Measurements from ENCODE around the gene ZBTB38. TPM values are rescaled to one million over a fixed set of nuclear protein-coding genes. Genes with fewer than 3 reads are reported as not detected.

Gene ZBTB38
- total RNA-seq, 2 experiments from 2014 or later = 16.3 to 18.6 TPM

DNA sequence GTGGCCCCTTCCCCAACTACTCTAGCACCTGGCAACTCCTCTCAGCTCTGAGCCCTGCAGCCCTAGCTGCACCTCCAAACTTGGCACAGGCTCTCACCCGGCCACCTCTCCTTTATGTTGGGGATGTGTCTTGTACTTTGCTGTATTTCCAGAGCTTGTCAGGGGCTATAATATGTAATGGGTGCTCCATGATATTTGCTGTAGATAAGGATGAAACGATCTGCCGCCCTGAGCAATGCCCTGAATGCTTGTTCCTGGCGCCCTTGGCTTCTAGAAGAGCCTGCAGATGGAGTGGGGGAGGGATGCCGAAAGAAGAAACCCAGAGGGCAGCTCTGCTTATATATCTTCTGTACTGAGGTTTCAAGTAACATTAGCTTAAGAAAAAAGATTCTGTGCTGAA lies 35.9 kb upstream of the ZBTB38 start:
- Mint-ChIP-seq H3K27ac (no peak overlapping the region), H3K27me3 (ENCODE audit: low read depth) (no peaks in the 10 kb centered on the region), H3K4me3 (no peak overlapping the region), H3K4me1 (ENCODE audit: low read depth) (peaks cover 11% of the 10 kb centered on the region), H3K9me3 (no peaks in the 10 kb centered on the region), H3K36me3 (ENCODE audit: low read depth) (no peaks in the 10 kb centered on the region)
- DNase-seq = no peak
- CTCF ChIA-PET = no interaction called here
- intact Hi-C loops (cut with micrococcal nuclease) = no loop called here

DNA sequence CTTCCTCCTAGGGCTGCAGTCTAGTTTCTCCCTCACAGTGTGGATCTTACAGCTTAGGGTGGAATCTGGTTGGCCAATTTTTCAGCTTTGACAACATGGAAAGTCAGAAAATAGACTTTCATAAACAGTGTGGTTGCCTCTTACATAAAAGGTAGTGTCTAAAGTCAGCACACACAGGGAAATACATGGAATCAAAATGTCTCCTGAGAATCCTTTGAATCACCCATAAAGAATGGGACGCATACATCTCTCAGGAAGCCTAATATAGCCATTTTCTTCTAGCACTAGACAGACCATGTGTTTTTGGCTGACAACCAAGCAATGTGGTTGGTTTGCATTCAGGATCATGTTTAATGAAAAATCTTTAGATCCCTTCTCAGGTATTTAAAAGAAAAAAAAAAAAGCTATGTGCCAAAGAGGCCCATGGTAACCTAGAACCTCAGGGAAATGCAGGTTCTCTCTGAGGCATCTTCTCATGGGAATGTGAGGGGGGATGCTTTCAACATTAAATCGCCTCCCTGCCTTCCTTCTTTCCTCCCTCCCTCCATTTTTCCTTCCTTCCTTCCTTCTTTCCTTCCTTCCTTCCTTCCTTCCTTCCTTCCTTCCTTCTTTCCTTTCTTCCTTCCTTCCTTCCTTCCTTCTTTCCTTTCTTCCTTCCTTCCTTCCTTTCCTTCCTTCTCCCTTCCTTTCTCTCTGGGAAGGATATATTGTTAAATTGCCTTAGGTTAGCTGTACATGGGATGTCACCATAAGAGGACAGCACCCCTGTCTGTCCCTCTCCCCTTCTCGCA lies 34.3 kb upstream of the ZBTB38 start:
- Mint-ChIP-seq H3K27me3 (ENCODE audit: low read depth) (no peaks in the 10 kb centered on the region), H3K36me3 (ENCODE audit: low read depth) (no peaks in the 10 kb centered on the region), H3K9me3 (no peaks in the 10 kb centered on the region), H3K4me1 (ENCODE audit: low read depth) (no peaks in the 10 kb centered on the region), H3K4me3 (no peak overlapping the region), H3K27ac (no peak overlapping the region)
- CTCF ChIA-PET = interaction anchor here (0.7 to 1.4 kb wide), 2 partner anchors 10 to 1136 kb away, joined by 3 to 4 read pairs; no protein-coding TSS in a partner anchor
- DNase-seq = no peak
- intact Hi-C loops (cut with micrococcal nuclease) = no loop called here

DNA sequence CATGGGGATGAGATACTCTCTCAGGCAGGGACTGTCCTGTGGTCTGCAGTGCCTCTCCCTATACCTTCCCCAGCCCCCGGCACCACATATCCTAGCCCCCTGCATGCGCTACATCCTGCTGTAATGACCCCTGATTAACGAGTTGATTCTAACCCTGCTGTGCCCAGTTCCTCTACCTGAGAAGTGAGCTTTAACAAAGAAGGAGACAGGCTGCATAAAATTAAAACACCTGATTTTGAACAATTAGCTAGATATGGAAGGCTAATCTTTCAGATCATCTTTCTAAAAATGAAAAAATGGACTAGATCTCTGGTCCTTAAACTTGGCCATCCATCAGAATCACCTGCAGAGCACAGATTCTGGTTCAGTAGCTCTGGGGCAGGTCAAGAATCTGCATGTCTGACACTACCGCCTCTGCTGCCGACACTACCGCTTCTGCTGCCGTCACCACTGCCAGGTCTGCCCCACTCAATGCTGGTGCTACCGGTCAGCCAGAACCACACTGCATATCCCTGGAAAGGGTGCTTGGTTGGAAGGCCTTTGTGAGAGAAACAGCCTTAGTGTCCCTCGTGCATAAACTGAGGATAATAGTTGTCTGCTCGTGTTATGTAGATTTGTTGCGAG lies 33.6 kb upstream of the ZBTB38 start:
- CTCF ChIA-PET = interaction anchor here (0.7 to 1.4 kb wide), 3 partner anchors 11 to 1137 kb away, joined by 3 to 4 read pairs (median 3); no protein-coding TSS in a partner anchor
- Mint-ChIP-seq H3K27ac (no peak overlapping the region), H3K27me3 (ENCODE audit: low read depth) (no peaks in the 10 kb centered on the region), H3K36me3 (ENCODE audit: low read depth) (no peaks in the 10 kb centered on the region), H3K9me3 (no peaks in the 10 kb centered on the region), H3K4me3 (no peak overlapping the region), H3K4me1 (ENCODE audit: low read depth) (no peaks in the 10 kb centered on the region)
- intact Hi-C loops (cut with micrococcal nuclease) = no loop called here
- DNase-seq = no peak

DNA sequence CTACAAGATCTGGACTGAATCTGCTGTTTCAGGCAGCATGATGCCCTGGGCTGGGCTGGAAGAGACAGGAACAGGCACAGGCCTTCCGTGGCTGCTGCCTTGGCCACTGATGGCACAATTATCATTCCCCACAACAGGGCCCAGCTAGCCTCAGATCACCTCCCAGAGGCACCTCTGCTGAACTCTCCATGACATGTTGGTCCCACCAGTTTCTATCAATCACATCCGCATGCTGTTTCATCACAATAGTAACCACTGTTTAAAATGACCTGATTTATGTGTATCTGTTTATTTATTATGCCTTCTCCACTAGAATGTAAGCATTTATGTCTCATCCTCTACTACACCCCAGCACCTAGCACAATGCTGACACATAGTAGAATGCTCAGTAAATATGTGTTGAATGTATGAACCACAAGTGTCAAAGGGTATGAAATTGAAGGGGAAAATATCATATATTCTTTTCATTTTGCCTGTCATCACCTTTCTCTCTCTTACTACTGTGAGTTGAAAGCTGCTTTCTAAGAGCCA lies 32.7 kb upstream of the ZBTB38 start:
- Mint-ChIP-seq H3K27me3 (ENCODE audit: low read depth) (no peaks in the 10 kb centered on the region), H3K27ac (no peak overlapping the region), H3K4me3 (no peak overlapping the region), H3K36me3 (ENCODE audit: low read depth) (no peaks in the 10 kb centered on the region), H3K4me1 (ENCODE audit: low read depth) (no peaks in the 10 kb centered on the region), H3K9me3 (no peaks in the 10 kb centered on the region)
- DNase-seq = no peak
- CTCF ChIA-PET = interaction anchor here (1.1 kb wide), 1 partner anchor 25 kb away, joined by 3 read pairs; no protein-coding TSS in a partner anchor
- intact Hi-C loops (cut with micrococcal nuclease) = no loop called here

DNA sequence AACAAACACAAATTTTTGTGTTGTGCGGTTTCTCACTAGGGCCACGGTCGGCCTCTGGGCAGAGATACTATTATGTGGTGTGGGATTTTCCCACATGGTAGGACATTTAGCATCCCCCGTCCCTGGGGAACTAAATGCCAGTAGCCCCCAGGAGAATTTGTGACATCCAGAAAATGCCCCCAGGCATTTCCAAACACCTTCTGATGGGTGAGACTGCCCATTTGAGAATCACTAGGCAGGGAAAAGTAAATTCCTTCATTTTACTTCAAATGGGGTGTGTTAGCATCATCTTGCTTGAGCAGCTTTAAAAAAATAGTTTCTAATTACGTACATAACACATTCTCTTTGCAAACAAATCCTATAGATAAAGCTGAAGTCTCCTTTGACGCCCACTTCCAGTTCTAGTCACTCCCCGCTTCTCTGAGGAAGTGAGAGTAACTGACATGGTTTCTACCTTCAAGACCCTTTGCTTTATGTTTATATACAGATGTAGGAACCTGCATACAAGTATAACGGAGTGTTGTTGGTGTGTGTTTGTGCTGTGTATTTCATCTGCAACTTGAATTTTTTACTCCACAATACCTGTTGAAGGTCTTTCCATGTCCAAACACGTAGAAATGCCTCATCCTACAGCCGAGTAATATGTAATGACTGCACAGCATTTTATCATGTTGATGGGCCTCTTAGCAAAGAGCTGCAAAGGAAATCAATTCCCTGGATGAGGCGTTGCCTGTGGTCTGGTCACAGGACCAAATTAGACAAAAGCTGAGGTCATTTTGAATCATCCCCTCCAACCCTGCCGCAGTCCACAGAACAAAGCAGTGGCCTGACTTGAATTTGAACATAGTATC lies 31.4 kb upstream of the ZBTB38 start:
- Mint-ChIP-seq H3K27me3 (ENCODE audit: low read depth) (no peaks in the 10 kb centered on the region), H3K4me3 (no peak overlapping the region), H3K4me1 (ENCODE audit: low read depth) (no peaks in the 10 kb centered on the region), H3K9me3 (no peaks in the 10 kb centered on the region), H3K27ac (no peak overlapping the region), H3K36me3 (ENCODE audit: low read depth) (no peaks in the 10 kb centered on the region)
- intact Hi-C loops (cut with micrococcal nuclease) = no loop called here
- DNase-seq = no peak
- CTCF ChIA-PET = interaction anchor here (0.6 to 1.2 kb wide), 3 partner anchors 23 to 118 kb away, joined by 3 to 5 read pairs (median 3); no protein-coding TSS in a partner anchor

DNA sequence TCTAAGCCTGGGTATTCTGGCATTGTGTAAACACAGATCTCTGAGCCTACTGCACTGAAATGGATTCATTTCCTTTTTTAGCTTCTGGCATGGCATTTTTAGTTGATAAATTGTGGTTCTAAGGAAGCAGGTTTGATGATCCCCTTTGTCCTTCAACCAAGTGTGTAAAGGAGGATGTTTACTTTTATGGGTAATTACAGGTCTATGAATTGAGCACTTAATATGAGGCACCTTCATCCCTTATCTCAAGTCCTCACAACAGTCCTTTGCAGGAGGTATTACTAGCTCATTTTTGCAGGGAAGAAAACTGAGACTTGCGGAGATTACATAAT lies 30.8 kb upstream of the ZBTB38 start:
- no peak for DNase-seq
- Mint-ChIP-seq H3K4me3 (no peak overlapping the region), H3K36me3 (ENCODE audit: low read depth) (no peaks in the 10 kb centered on the region), H3K9me3 (no peaks in the 10 kb centered on the region), H3K27ac (no peak overlapping the region), H3K4me1 (ENCODE audit: low read depth) (no peaks in the 10 kb centered on the region), H3K27me3 (ENCODE audit: low read depth) (no peaks in the 10 kb centered on the region)
- intact Hi-C loops (cut with micrococcal nuclease) = no loop called here
- CTCF ChIA-PET = interaction anchor here (1.1 to 1.2 kb wide), 2 partner anchors 34 to 117 kb away, joined by 3 to 5 read pairs; no protein-coding TSS in a partner anchor

DNA sequence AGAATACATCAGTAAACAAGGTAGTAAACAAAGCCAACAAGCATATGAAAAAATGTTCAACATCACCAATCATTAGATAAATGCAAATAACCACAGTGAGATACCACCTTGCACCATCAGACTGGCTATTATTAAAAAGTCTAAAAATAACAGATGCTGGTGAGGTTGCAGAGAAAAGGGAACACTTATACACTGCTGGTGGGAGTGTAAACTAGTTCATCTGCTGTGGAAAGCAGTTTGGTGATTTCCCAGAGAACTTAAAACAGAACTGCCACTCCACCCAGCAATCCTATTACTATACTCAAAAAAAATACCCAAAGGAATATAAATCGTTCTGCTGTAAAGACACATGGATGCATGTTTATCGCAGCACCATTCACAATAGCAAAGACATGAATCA lies 30.3 kb upstream of the ZBTB38 start:
- Mint-ChIP-seq H3K27ac (no peak overlapping the region), H3K36me3 (ENCODE audit: low read depth) (no peaks in the 10 kb centered on the region), H3K4me1 (ENCODE audit: low read depth) (no peaks in the 10 kb centered on the region), H3K9me3 (no peaks in the 10 kb centered on the region), H3K4me3 (no peak overlapping the region), H3K27me3 (ENCODE audit: low read depth) (no peaks in the 10 kb centered on the region)
- CTCF ChIA-PET = interaction anchor here (1.1 kb wide), 1 partner anchor 35 kb away, joined by 3 read pairs; no protein-coding TSS in a partner anchor
- DNase-seq = no peak
- intact Hi-C loops (cut with micrococcal nuclease) = no loop called here

DNA sequence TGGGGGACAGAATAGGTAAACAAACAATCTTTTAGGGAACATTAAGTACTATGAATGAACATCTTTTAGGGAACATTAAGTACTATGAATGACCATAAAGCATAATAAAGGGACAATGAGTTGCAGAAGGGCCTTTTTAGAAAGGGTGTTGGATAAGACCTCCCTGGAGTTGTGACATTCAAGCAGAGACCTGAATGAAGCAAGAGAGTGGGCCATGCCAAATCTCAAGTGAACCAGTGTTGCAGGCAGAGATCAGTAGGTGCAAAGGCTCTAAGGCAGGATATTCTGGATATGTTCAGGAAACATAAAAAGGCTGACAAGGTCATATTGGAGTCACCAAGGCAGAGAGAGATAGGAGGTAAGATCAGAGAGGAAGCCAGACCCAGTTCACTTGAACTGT lies 29.4 kb upstream of the ZBTB38 start:
- no peak for DNase-seq
- CTCF ChIA-PET = no interaction called here
- Mint-ChIP-seq H3K4me3 (no peak overlapping the region), H3K27me3 (ENCODE audit: low read depth) (no peaks in the 10 kb centered on the region), H3K27ac (no peak overlapping the region), H3K9me3 (no peaks in the 10 kb centered on the region), H3K4me1 (ENCODE audit: low read depth) (no peaks in the 10 kb centered on the region), H3K36me3 (ENCODE audit: low read depth) (no peaks in the 10 kb centered on the region)
- intact Hi-C loops (cut with micrococcal nuclease) = no loop called here

DNA sequence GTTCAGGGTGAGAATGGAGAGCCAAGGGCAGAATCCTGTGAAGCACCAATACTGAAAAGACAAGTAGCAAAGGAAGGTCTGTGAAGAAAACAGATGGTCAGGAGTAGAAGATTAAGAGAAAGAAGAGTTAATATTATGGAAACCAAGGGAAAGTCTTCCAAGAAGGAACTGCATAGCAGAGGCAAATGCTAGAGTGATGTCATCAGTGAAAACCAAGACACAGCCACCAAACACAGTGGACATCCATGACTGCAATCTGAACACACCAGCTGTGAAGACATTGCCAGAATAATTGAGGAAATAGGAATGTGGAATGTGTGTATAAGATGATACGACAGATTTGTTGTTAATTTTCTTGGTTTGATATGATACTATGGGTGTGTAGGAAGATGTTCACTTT lies 26.8 kb upstream of the ZBTB38 start:
- H3K9me3 Mint-ChIP-seq = no peaks in the 10 kb centered on the region
- H3K27me3 Mint-ChIP-seq (ENCODE audit: low read depth) = no peaks in the 10 kb centered on the region
- no peaks in the 10 kb centered on the region for H3K4me1 Mint-ChIP-seq (ENCODE audit: low read depth)
- no peak overlapping the region for H3K4me3 Mint-ChIP-seq
- DNase-seq = no peak
- H3K36me3 Mint-ChIP-seq (ENCODE audit: low read depth) = no peaks in the 10 kb centered on the region
- intact Hi-C loops (cut with micrococcal nuclease) = no loop called here
- no peak overlapping the region for H3K27ac Mint-ChIP-seq
- CTCF ChIA-PET = interaction anchor here (0.5 to 0.6 kb wide), 2 partner anchors 64 to 106 kb away, joined by 3 to 5 read pairs; no protein-coding TSS in a partner anchor

DNA sequence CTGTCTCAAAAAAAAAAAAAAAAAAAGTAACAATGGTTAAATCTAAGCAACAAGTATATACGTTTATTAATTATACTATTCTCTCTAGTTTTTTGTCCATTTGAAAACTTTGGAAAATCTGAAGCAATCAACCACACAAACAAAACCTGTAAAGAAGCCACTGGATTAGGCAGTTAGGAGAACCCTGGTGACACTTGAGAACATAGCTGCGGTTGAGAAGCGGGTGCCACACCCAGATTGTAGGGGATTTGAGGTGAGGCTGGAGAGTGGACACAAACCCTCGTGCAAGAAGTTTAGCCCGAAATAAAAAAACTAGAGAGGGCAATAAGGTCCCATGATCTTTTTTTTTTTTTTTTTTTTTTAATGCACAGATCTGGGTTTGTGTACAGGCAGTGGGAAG lies 25.9 kb upstream of the ZBTB38 start:
- Mint-ChIP-seq H3K27ac (no peak overlapping the region), H3K4me1 (ENCODE audit: low read depth) (no peaks in the 10 kb centered on the region)

DNA sequence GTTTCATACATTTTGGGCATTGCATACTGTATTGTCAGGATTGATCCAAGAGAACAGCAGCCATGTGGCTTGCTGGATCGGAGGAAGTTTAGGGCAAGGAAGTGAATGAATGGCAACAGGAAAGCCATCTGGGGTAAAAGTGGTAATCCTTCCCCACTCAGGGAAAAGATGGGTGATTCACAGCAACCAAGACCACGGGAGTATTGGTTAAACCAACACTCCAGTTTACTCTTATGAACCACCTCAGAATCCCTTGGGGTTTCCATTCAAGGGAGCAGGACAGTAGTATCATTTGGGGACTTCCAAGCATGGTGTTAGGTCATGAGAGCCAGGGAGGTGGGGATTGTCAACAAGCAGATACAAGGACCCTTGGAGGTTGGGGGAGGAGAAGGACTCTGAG lies 25.2 kb upstream of the ZBTB38 start:
- intact Hi-C loops (cut with micrococcal nuclease) = no loop called here
- H3K27me3 Mint-ChIP-seq (ENCODE audit: low read depth) = no peaks in the 10 kb centered on the region

More for the DNA sequence above, 25.9 kb upstream of the ZBTB38 start:
- H3K4me3 Mint-ChIP-seq = no peak overlapping the region
- intact Hi-C loops (cut with micrococcal nuclease) = no loop called here
- no peaks in the 10 kb centered on the region for H3K36me3 Mint-ChIP-seq (ENCODE audit: low read depth)
- H3K9me3 Mint-ChIP-seq = no peaks in the 10 kb centered on the region
- H3K27me3 Mint-ChIP-seq (ENCODE audit: low read depth) = no peaks in the 10 kb centered on the region
- no peak for DNase-seq
- CTCF ChIA-PET = interaction anchor here (0.7 to 0.9 kb wide), 2 partner anchors 18 to 20 kb away, joined by 3 read pairs; no protein-coding TSS in a partner anchor

DNA sequence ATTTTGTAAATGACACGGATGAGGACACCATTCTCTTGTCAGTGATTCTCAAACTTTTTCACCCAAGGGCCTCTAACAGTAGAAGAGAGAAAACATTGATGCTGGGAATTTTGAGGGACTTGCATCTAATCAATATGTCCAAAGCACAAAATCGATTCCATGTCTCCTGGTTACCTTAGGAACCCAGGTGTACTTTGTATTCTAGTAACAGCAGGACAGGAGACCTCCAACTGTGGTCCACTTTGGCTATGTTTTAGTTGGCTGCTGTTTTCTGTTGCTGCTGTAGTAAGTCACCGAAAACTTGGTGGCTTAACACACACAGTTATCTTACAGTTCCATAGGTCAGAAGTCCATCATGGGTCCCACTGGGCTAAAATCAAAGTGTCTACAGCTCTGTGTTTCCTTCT lies 24.4 kb upstream of the ZBTB38 start:
- Mint-ChIP-seq H3K27me3 (ENCODE audit: low read depth) (no peaks in the 10 kb centered on the region), H3K27ac (no peak overlapping the region), H3K9me3 (no peaks in the 10 kb centered on the region), H3K4me1 (ENCODE audit: low read depth) (no peaks in the 10 kb centered on the region), H3K4me3 (no peak overlapping the region), H3K36me3 (ENCODE audit: low read depth) (no peaks in the 10 kb centered on the region)
- CTCF ChIA-PET = interaction anchor here (2.4 kb wide), 1 partner anchor 109 kb away, joined by 8 read pairs; no protein-coding TSS in a partner anchor
- intact Hi-C loops (cut with micrococcal nuclease) = no loop called here
- no peak for DNase-seq

More for the DNA sequence above, 25.2 kb upstream of the ZBTB38 start:
- Mint-ChIP-seq H3K27ac (no peak overlapping the region), H3K4me3 (no peak overlapping the region), H3K36me3 (ENCODE audit: low read depth) (no peaks in the 10 kb centered on the region), H3K4me1 (ENCODE audit: low read depth) (no peaks in the 10 kb centered on the region), H3K9me3 (no peaks in the 10 kb centered on the region)
- CTCF ChIA-PET = interaction anchor here (0.7 to 0.9 kb wide), 2 partner anchors 18 to 21 kb away, joined by 3 read pairs; no protein-coding TSS in a partner anchor
- DNase-seq = no peak

All from activated naive CD4-positive, alpha-beta T cell treated with anti-CD3 and anti-CD28 coated beads for 36 hours (primary cell).